HG02588 (cell line): ENCODE measurements around the gene ZBTB24.

ENCODE experiments used
- ATAC-seq: cut with Tn5 transposase; IDR thresholded peaks from one replicate; pipeline ENCODE4 v1.9.1; 2021; ENCODE audit warnings: mild to moderate bottlenecking, moderate library complexity; ENCODE audit not compliant: unreplicated experiment

ZBTB24 gene

DNA sequence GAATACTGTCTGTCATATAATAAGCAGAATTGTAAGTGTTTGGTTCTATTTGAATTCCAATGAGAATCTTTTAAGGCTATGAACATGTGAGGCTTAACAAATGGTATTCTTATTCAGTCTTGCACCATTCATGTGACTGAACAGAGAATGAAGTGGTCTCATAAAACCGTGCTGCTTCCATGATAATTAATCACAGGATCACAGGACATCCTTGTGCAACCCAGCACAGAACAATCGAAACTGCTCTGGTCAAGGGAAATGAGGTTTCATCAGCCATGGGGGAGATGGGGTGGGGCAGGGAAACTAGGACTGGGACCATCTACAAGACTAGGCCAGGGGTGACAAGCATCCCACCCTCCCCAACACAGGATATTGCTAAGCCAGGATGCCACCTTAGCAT, 48.6 kb downstream of the ZBTB24 start:
- no peak for ATAC-seq

DNA sequence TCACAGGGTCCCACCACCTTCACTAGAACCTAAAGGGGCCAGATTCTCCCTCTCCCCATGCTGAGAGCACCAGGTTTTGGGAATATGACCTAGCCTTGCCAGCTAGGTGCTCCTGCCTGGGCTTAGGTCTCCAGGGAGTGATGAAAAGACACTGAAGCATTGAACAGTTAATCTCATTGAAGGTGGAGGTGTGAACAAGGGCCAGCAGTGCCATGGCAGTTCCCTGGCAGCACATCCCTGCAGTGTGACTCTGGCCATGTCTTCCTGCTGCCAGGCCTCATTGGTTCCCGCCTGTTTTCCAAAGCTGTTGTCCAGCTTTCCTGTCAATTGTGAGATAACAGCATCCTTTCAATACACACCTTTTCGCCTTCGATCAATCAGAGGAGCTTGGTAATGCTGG, 53.5 kb downstream of the ZBTB24 start:
- no peak for ATAC-seq

DNA sequence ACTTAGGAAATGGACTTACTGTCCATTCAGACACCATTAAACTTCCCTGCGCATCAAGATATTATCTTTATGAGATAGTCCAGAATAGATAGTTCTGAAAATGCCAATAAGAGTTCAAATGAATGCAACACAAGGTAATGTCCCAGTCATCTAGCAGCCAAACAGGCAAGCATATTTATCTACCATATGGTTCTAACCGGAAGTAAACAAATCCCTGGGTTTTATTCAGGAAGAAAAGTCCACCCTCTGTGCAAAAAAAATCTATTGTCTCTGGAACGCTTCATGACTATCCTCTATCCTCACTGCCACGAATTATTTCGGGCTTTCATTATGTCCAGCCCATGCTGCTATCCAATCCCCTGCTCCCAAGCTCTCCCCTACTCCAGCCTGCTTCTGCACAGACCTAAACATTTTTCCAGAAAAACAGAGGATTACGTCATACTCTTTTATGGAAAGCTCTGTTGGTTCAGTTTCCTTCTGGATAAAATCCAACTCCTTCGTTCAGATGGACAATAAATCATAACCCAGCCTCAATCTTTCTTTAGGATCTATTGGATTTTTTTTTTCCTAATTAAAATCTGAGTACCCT, 54.0 kb downstream of the ZBTB24 start:
- no peak for ATAC-seq

DNA sequence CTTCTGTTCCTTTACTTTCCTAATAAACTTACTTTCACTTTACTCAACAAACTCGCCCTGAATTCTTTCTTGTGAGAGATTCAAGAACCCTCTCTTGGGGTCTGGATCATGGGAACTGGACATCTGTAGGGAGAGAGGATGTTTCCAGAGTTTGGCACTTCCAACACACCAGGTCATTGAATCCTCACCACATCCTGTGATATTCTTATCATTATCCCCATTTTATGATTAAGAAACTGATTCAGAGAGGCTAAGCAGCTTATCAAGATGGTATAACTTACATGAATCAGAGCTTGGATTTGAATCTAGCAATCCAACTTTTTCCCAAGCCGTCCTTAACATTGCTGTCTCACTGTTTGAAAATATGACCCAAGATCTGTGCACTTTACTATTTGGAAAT, 58.1 kb downstream of the ZBTB24 start:
- no peak for ATAC-seq

DNA sequence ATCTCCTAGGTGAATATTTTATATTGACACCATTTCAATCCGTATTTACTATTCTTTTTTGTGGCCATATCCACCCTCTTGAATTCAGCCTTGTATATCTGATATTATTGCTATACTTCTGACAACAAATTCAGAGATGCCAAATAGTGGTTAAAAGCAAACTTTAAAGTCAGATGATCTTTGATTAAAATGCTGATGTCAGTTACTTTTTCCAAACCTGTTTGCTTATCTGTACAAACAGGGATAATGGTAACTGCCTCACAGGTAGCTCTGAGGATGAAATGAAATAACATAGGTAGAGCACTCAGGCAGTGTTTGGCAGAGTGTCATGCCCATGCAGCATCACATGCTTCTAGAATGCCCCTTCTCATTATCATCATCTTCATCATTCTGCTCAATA, 61.8 kb downstream of the ZBTB24 start:
- ATAC-seq, result no peak

DNA sequence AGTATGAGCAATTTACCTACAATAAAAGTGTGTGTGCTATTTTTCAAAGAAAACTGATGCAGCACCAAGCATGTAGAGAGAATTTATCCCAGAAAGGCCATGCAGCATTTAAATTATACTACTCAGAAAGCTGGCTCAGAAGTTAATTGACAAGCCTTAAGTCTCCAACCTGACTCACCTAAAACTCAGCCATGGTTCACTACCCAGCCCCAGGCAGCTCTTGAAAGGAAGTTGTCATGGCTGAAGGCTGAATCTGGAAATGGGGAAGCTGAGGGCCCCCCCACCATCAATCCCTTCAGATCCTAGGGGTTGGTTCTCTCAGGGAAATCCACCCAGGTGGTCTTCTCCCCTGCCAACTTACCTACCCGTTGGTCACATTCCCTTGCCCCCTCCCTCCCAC, 62.3 kb downstream of the ZBTB24 start:
- ATAC-seq, result no peak

DNA sequence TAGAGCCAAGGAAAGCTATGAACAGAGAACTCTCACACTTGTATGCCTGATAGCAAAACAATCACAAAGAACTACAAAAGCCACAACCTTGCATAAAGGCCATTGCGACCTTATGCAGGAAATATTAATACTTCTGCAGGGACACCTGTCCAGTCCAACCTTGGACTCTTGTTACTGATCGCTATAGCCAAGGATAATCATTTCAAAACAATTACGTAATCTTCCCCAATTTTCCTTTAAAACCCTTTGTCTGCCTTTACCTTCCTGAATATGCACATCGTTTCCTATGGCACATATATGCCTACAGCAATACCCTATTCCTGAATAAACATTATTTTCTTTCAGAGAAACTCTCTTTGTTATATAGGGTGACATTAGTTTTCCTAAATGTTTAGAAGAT, 65.4 kb downstream of the ZBTB24 start:
- no peak for ATAC-seq
